ENCODE measurements around the gene UNC5B.

The UNC5B gene

GRCh38 chr10:71319800-71320392 is 107.5 kb downstream of the UNC5B start:
- no peak for DNase-seq (ENCODE audit: low spot score)

- no peak for DNase-seq (ENCODE audit: low spot score)
These were observed 108.2 kb downstream of the UNC5B start for GRCh38 chr10:71320592-71320991.

- no peak for DNase-seq (ENCODE audit: low spot score)
These were observed 109.0 kb downstream of the UNC5B start for GRCh38 chr10:71321386-71321785.

GRCh38 chr10:71323407-71323806 is 111.0 kb downstream of the UNC5B start:
- no peak for DNase-seq (ENCODE audit: low spot score)

GRCh38 chr10:71324743-71325142 is 112.4 kb downstream of the UNC5B start:
- no peak for DNase-seq (ENCODE audit: low spot score)

- no peak for DNase-seq (ENCODE audit: low spot score)
These were observed 112.9 kb downstream of the UNC5B start for GRCh38 chr10:71325267-71325666.

- no peak for DNase-seq (ENCODE audit: low spot score)
These were observed 114.1 kb downstream of the UNC5B start for GRCh38 chr10:71326464-71326881.

- DNase-seq (ENCODE audit: low spot score): no peak
These were observed 118.5 kb downstream of the UNC5B start for GRCh38 chr10:71330789-71331404.

- DNase-seq (ENCODE audit: low spot score): no peak
These were observed 119.4 kb downstream of the UNC5B start for GRCh38 chr10:71331736-71332135.

GRCh38 chr10:71332466-71332865 is 120.1 kb downstream of the UNC5B start:
- DNase-seq (ENCODE audit: low spot score): no peak

GRCh38 chr10:71333129-71333887 is 120.9 kb downstream of the UNC5B start:
- no peak for DNase-seq (ENCODE audit: low spot score)

GRCh38 chr10:71334221-71334791 is 121.9 kb downstream of the UNC5B start:
- DNase-seq (ENCODE audit: low spot score): no peak

- DNase-seq (ENCODE audit: low spot score): no peak
These were observed 122.9 kb downstream of the UNC5B start for GRCh38 chr10:71335173-71335708.

GRCh38 chr10:71336632-71337031 is 124.3 kb downstream of the UNC5B start:
- DNase-seq (ENCODE audit: low spot score): no peak

GRCh38 chr10:71337219-71337701 is 124.9 kb downstream of the UNC5B start:
- no peak for DNase-seq (ENCODE audit: low spot score)

GRCh38 chr10:71338728-71339495 is 126.5 kb downstream of the UNC5B start:
- DNase-seq (ENCODE audit: low spot score): no peak

- DNase-seq (ENCODE audit: low spot score): no peak
These were observed 127.6 kb downstream of the UNC5B start for GRCh38 chr10:71339796-71340589.

- no peak for DNase-seq (ENCODE audit: low spot score)
These were observed 130.4 kb downstream of the UNC5B start for GRCh38 chr10:71342573-71343391.

GRCh38 chr10:71343392-71343773 is 131.0 kb downstream of the UNC5B start:
- no peak for DNase-seq (ENCODE audit: low spot score)

Measured in left forelimb (tissue), 1 donor.